GM18909 (cell line): ENCODE data around the gene B4GALT1.

Experiments used
- ATAC-seq: cut with Tn5 transposase; IDR thresholded peaks from one replicate; pipeline ENCODE4 v1.9.1; 2021; ENCODE audit warnings: mild to moderate bottlenecking; ENCODE audit not compliant: unreplicated experiment, poor library complexity

B4GALT1 gene

DNA sequence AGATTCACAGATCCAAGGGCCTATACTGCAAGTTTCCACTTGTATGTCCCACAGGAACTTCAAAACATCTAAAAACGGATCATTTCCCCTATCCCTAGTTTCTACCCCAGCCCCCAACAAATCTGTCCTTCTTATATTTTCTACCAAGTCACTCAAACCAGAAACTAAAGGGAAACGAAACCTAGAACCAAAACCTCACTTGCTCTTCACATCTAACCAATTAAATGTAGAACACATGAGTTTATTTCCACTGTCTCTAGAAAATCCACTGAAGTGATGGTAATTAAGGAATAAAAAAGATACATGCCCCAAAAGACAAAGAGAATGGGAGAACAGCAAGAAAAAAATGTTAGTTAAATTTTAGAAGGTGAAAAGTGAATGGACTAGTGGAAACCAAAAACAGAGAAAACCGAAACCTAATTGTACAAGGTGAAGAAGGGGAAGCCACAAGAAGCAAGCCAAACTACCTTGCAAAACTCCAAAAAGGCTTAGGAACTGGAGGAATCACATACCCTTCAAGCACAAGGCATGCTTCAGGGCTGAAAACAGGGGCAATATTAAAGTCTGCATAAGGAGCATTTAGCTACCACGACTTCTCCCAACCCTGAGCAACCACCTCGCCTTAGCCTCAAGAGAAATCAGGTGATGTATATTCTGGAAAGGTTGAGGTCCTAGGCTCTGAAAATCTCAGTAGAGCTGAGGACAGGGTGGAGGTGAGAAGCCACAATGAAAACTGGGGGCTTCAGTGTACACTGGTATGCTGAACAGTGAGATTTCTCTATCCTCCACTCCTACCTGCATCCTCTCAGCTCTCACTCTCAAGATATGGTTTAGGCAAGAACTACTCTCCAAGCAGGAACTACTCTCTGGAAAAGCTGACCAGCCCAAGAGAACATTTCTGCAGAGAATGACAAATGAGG, 101.7 kb downstream of the B4GALT1 start:
- ATAC-seq, result peak; percentile 83
